CD4-positive, CD25-positive, alpha-beta regulatory T cell (primary cell): ENCODE results near the gene MAZ. TPM values are rescaled to one million over a fixed set of nuclear protein-coding genes. Genes with fewer than 3 reads are reported as not detected.
A peak's percentile ranks its signal among the peaks of the same experiment; 100 is the strongest.

ENCODE experiments used
- ATAC-seq, 2 donors: fragments of 150-1000 bp; cut with Tn5 transposase; one replicate each; pipeline ENCODE4 v1.10.0; 2021; ENCODE audit warnings: low read depth in 2 of 2, moderate number of reproducible peaks in 2 of 2, moderate library complexity in 1 of 2
- DNase-seq, 3 donors: peaks; one replicate each; pipeline versions ENCODE4 v3.0.0 to v3.0.0-alpha.2; 2012 to 2022; ENCODE audit warnings: mixed read lengths in 1 of 3
- H3K27ac ChIP-seq: one replicate; pipeline ENCODE4 v1.7.0; 2013; ENCODE audit warnings: mild to moderate bottlenecking, low read length; ENCODE audit not compliant: insufficient read depth, poor library complexity, severe bottlenecking
- H3K27me3 ChIP-seq: one replicate; pipeline ENCODE4 v1.7.0; 2013; ENCODE audit warnings: low read length; ENCODE audit not compliant: control insufficient read depth, insufficient read depth
- H3K36me3 ChIP-seq: one replicate; pipeline ENCODE4 v1.7.0; 2013; ENCODE audit warnings: mild to moderate bottlenecking, low read length, moderate library complexity; ENCODE audit not compliant: control insufficient read depth, insufficient read depth
- H3K4me1 ChIP-seq: 2 replicates; pipeline ENCODE4 v1.7.0; 2013; ENCODE audit warnings: mild to moderate bottlenecking, low read length; ENCODE audit not compliant: insufficient read depth, control insufficient read depth, poor library complexity, severe bottlenecking
- H3K4me3 ChIP-seq: one replicate; pipeline ENCODE4 v1.7.0; 2013; ENCODE audit warnings: low read depth, mild to moderate bottlenecking, low read length, moderate library complexity
- H3K9me3 ChIP-seq, 2 experiments: 1 replicate in 1 of 2; 2 replicates in 1 of 2; pipeline ENCODE4 v1.7.0; 2013; ENCODE audit warnings: low read length in 2 of 2, mild to moderate bottlenecking in 1 of 2, moderate library complexity in 1 of 2; ENCODE audit not compliant: control insufficient read depth in 2 of 2
- H3K27ac Mint-ChIP-seq, 3 donors: one replicate each; pipeline ENCODE4 v1.8.0; 2020 to 2022; ENCODE audit warnings: mild to moderate bottlenecking in 3 of 3, mixed read lengths in 3 of 3, moderate library complexity in 2 of 3
- H3K27me3 Mint-ChIP-seq: one replicate; pipeline ENCODE4 v1.8.0; 2022; ENCODE audit warnings: mild to moderate bottlenecking, mixed read lengths
- H3K36me3 Mint-ChIP-seq: one replicate; pipeline ENCODE4 v1.8.0; 2020; ENCODE audit warnings: mixed read lengths
- H3K4me1 Mint-ChIP-seq, 4 donors: one replicate each; pipeline ENCODE4 v1.8.0; 2020 to 2022; ENCODE audit warnings: mixed read lengths in 4 of 4, mild to moderate bottlenecking in 1 of 4
- H3K4me3 Mint-ChIP-seq, 4 donors: one replicate each; pipeline ENCODE4 v1.8.0; 2020 to 2022; ENCODE audit warnings: mild to moderate bottlenecking in 4 of 4, mixed read lengths in 4 of 4, moderate library complexity in 3 of 4
- H3K9me3 Mint-ChIP-seq, 7 donors: one replicate each; pipeline ENCODE4 v1.8.0; 2020 to 2022; ENCODE audit warnings: mixed read lengths in 7 of 7, mild to moderate bottlenecking in 3 of 7, moderate library complexity in 2 of 7
- polyA plus RNA-seq, 4 donors: library from polyadenylated mRNA; unstranded; fragments of 300-500 nt; fragmentation: Illumina TruSeq; gene quantifications; one replicate each; pipeline ENCODE4 v1.2.3, GENCODE V29; 2021
- total RNA-seq: library from RNA; stranded (reverse); gene quantifications from one replicate; pipeline ENCODE4 v1.2.3, GENCODE V29; 2022

The MAZ gene
- total and polyA plus RNA-seq, 5 donors from 2014 or later, result 36.9 to 224 (median 47.0) TPM

DNA sequence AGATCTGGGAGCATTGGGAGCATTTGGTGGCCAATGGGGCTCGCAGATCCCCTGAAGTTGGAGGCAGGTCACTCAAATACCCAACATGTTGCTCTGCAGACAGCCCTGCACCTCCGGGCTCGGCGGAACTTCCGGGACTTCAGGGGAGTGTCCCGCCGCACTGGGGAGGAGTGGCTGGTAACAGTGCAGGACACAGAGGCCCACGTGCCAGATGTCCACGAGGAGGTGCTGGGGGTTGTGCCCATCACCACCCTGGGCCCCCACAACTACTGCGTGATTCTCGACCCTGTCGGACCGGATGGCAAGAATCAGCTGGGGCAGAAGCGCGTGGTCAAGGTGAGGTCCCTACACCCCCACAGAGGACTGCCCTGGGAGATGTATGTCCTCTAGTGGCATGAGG is 30.3 kb downstream of the MAZ start:
- H3K36me3 ChIP-seq, result peaks cover 83% of the 10 kb centered on the region
- Mint-ChIP-seq H3K27me3 (no peaks in the 10 kb centered on the region), H3K36me3 (peaks cover 43% of the 10 kb centered on the region), H3K9me3 (no peaks in the 10 kb centered on the region), H3K4me3 (peak overlapping the region in 1 of 4 donors; percentile 10), H3K27ac (no peak overlapping the region), H3K4me1 (peaks cover 0 to 5% (median 4%) of the 10 kb centered on the region in 4 donors)
- no peak for ATAC-seq
- H3K4me1 ChIP-seq, result no peaks in the 10 kb centered on the region
- H3K27ac ChIP-seq, result no peak overlapping the region
- H3K27me3 ChIP-seq, result no peaks in the 10 kb centered on the region
- no peaks in the 10 kb centered on the region for H3K9me3 ChIP-seq
- DNase-seq, result no peak
- H3K4me3 ChIP-seq, result no peak overlapping the region

DNA sequence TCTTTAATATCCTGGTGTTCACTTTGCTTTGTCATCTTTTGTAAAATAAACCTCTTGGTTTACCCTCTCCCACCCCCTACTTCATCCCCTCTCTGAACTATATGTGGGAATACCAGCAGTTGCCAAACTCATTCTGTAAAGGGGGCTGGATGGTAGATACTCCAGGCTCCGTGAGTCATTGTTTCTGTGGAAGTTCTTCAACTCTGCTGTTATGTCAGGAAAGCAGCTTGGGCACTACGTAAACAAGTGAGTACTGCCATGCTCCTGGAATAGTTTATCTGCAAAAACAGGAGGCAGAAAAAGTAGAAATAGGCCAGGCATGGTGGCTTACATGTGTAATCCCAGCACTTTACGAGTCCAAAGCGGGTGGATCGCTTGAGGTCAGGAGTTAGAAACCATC is 31.5 kb downstream of the MAZ start:
- H3K4me1 Mint-ChIP-seq, result no peaks in the 10 kb centered on the region
- no peak overlapping the region for H3K4me3 ChIP-seq
- H3K27ac Mint-ChIP-seq, result no peak overlapping the region
- DNase-seq, result no peak
- H3K9me3 Mint-ChIP-seq, result no peaks in the 10 kb centered on the region
- peaks cover 38% of the 10 kb centered on the region for H3K36me3 Mint-ChIP-seq
- H3K27me3 Mint-ChIP-seq, result no peaks in the 10 kb centered on the region
- no peaks in the 10 kb centered on the region for H3K9me3 ChIP-seq
- H3K27me3 ChIP-seq, result no peaks in the 10 kb centered on the region
- H3K4me3 Mint-ChIP-seq, result no peak overlapping the region
- H3K4me1 ChIP-seq, result no peaks in the 10 kb centered on the region
- peaks cover 88% of the 10 kb centered on the region for H3K36me3 ChIP-seq
- no peak for ATAC-seq
- H3K27ac ChIP-seq, result no peak overlapping the region

DNA sequence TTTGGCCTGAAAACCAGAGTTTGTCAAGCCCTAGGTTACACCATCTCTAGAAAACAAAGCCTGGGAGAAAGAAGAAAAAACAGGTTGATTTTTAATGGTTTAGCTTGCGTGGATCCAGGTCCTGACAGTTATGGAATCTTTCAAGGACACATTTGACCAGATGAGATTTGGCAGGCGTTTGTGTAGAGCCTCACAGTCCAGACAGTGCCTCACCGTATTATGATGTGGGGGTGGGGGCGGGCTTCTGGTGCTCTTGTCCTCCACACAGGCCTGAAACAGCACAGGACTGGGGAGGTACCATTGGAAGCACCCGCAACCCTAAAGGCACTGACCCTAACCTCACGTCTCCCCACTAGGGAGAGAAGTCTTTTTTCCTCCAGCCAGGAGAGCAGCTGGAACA is 33.5 kb downstream of the MAZ start:
- DNase-seq (no peak), ATAC-seq (no peak)
- no peaks in the 10 kb centered on the region for H3K27me3 ChIP-seq
- Mint-ChIP-seq H3K9me3 (no peaks in the 10 kb centered on the region), H3K4me3 (no peak overlapping the region), H3K27me3 (no peaks in the 10 kb centered on the region), H3K4me1 (no peaks in the 10 kb centered on the region), H3K27ac (no peak overlapping the region), H3K36me3 (peaks cover 35% of the 10 kb centered on the region)
- no peak overlapping the region for H3K27ac ChIP-seq
- H3K9me3 ChIP-seq, result no peaks in the 10 kb centered on the region
- no peak overlapping the region for H3K4me3 ChIP-seq
- H3K36me3 ChIP-seq, result peaks cover 82% of the 10 kb centered on the region
- no peaks in the 10 kb centered on the region for H3K4me1 ChIP-seq

DNA sequence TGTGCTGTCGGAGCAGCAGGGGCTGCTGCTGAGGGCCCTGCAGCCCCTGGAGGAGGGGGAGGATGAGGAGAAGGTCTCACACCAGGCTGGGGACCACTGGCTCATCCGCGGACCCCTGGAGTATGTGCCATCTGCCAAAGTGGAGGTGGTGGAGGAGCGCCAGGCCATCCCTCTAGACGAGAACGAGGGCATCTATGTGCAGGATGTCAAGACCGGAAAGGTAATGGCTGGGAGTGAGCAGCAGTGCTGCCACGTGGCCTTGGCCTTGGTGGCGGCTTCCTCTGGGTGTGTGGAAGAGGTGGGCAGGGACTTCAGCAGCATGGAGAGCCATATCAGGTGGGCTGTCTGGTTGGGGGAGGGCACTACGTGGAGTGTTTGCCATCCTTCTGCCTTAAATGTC is 33.9 kb downstream of the MAZ start:
- no peak overlapping the region for H3K27ac Mint-ChIP-seq
- peaks cover 82% of the 10 kb centered on the region for H3K36me3 ChIP-seq
- H3K4me3 ChIP-seq, result no peak overlapping the region
- H3K9me3 Mint-ChIP-seq, result no peaks in the 10 kb centered on the region
- DNase-seq, result no peak
- no peak for ATAC-seq
- H3K9me3 ChIP-seq, result no peaks in the 10 kb centered on the region
- no peaks in the 10 kb centered on the region for H3K27me3 Mint-ChIP-seq
- H3K4me3 Mint-ChIP-seq, result no peak overlapping the region
- H3K4me1 ChIP-seq, result no peaks in the 10 kb centered on the region
- no peaks in the 10 kb centered on the region for H3K4me1 Mint-ChIP-seq
- H3K36me3 Mint-ChIP-seq, result peaks cover 36% of the 10 kb centered on the region
- H3K27ac ChIP-seq, result no peak overlapping the region
- no peaks in the 10 kb centered on the region for H3K27me3 ChIP-seq

DNA sequence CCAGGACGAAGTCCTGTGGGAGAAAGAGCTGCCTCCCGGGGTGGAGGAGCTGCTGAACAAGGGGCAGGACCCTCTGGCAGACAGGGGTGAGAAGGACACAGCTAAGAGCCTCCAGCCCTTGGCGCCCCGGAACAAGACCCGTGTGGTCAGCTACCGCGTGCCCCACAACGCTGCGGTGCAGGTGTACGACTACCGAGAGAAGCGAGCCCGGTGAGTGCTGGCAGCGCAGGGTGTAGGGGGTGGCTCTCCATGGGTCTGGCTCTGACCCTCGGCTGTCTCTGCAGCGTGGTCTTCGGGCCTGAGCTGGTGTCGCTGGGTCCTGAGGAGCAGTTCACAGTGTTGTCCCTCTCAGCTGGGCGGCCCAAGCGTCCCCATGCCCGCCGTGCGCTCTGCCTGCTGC is 35.3 kb downstream of the MAZ start:
- no peak overlapping the region for H3K4me3 ChIP-seq
- H3K9me3 ChIP-seq, result no peaks in the 10 kb centered on the region
- H3K27me3 ChIP-seq, result no peaks in the 10 kb centered on the region
- no peak for DNase-seq
- H3K27ac ChIP-seq, result no peak overlapping the region
- peaks cover 35% of the 10 kb centered on the region for H3K36me3 Mint-ChIP-seq
- H3K27ac Mint-ChIP-seq, result no peak overlapping the region
- H3K4me1 ChIP-seq, result no peaks in the 10 kb centered on the region
- peaks cover 84% of the 10 kb centered on the region for H3K36me3 ChIP-seq
- no peaks in the 10 kb centered on the region for H3K4me1 Mint-ChIP-seq
- no peaks in the 10 kb centered on the region for H3K9me3 Mint-ChIP-seq
- no peak overlapping the region for H3K4me3 Mint-ChIP-seq
- H3K27me3 Mint-ChIP-seq, result no peaks in the 10 kb centered on the region
- ATAC-seq, result no peak

DNA sequence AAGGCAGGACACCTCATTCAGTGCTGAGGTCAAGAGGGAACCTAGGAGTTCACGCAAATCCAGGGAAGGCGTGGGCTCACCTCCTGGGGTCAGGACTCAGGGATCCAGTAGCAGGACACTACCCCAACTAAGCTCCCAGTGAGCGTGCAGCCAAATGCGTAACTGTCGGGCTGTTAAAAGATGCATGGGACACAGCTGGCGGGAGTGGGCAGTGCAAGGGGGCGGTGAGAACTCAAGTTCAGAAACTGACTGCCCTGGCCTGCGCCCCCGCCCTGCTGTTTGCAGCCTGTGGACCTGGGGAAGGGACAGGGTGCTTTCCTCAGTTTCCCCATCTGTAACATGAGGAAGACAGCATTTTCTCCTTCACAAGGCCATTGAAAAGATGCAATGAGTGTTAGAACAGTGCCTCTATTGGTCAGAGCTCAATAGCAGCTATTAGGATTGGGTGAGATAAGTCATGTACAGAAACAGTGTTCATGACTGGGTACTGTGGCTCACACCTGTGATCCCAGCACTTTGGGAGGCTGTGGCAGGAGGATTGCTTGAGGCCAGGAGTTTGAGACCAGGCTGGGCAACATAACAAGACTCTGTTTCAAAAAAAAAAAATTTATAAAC is 36.5 kb downstream of the MAZ start:
- H3K9me3 Mint-ChIP-seq, result no peaks in the 10 kb centered on the region
- H3K4me3 Mint-ChIP-seq, result no peak overlapping the region
- Histone ChIP-seq H3K27ac (no peak overlapping the region), H3K4me3 (no peak overlapping the region), H3K27me3 (no peaks in the 10 kb centered on the region), H3K4me1 (no peaks in the 10 kb centered on the region), H3K36me3 (peaks cover 85% of the 10 kb centered on the region), H3K9me3 (no peaks in the 10 kb centered on the region)
- H3K27me3 Mint-ChIP-seq, result no peaks in the 10 kb centered on the region
- H3K4me1 Mint-ChIP-seq, result no peaks in the 10 kb centered on the region
- ATAC-seq (no peak), DNase-seq (no peak)
- peaks cover 31% of the 10 kb centered on the region for H3K36me3 Mint-ChIP-seq
- peak overlapping the region in 1 of 3 donors; percentile 79 for H3K27ac Mint-ChIP-seq

DNA sequence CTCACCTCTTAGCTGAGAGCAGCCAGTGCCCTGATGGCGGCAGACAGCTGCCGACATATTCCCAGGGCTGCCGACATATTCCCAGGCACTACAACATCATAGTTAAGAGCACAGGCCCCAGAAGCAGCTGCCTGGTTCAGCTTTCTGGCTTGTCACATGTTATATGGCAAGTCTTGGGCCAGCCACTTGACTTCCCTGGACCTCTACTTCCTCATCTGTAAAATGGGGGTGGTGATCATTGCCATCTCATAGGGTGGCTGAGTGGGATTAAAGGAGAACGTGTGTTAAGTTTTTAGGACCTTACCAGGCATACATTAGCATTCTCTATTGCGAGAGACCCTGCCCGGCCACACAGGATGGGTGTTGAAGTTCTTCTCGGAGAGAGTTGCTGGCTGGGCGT is 37.6 kb downstream of the MAZ start:
- no peak for ATAC-seq
- Mint-ChIP-seq H3K36me3 (peaks cover 29% of the 10 kb centered on the region), H3K27ac (no peak overlapping the region), H3K4me3 (no peak overlapping the region), H3K4me1 (peaks cover 0 to 7% (median 0%) of the 10 kb centered on the region in 4 donors), H3K27me3 (no peaks in the 10 kb centered on the region), H3K9me3 (no peaks in the 10 kb centered on the region)
- no peaks in the 10 kb centered on the region for H3K4me1 ChIP-seq
- H3K27ac ChIP-seq, result no peak overlapping the region
- H3K27me3 ChIP-seq, result no peaks in the 10 kb centered on the region
- no peaks in the 10 kb centered on the region for H3K9me3 ChIP-seq
- no peak for DNase-seq
- H3K36me3 ChIP-seq, result peaks cover 77% of the 10 kb centered on the region
- no peak overlapping the region for H3K4me3 ChIP-seq

DNA sequence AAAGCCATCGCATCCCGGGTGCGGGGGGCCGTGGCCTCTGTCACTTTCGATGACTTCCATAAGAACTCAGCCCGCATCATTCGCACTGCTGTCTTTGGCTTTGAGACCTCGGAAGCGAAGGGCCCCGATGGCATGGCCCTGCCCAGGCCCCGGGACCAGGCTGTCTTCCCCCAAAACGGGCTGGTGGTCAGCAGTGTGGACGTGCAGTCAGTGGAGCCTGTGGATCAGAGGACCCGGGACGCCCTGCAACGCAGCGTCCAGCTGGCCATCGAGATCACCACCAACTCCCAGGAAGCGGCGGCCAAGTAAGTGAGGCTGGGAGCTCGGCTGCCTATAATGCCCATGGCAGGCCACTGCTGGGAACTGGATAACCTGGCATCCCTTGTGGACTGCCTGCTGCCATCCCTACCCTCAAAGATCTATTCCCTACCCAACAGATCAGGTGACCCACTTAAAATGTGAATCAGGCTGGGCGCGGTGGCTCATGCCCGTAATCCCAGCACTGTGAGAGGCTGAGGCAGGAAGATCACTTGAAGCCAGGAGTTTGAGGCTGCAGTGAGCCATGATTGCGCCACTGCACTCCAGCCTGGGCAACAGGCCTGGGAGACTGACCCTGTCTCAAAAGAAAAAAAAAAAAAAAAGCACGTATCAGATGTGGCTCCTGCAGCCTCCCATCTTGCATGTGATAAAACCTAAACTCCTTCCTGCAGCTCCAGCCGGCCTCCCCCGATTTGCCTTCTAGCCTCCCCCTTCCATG is 38.4 kb downstream of the MAZ start:
- Histone ChIP-seq H3K36me3 (peaks cover 70% of the 10 kb centered on the region), H3K4me1 (no peaks in the 10 kb centered on the region), H3K9me3 (no peaks in the 10 kb centered on the region), H3K27ac (no peak overlapping the region), H3K27me3 (no peaks in the 10 kb centered on the region), H3K4me3 (no peak overlapping the region)
- Mint-ChIP-seq H3K9me3 (no peaks in the 10 kb centered on the region), H3K27me3 (no peaks in the 10 kb centered on the region), H3K27ac (peak overlapping the region in 1 of 3 donors; percentile 38), H3K4me3 (no peak overlapping the region), H3K36me3 (peaks cover 21% of the 10 kb centered on the region), H3K4me1 (peaks cover 0 to 7% (median 0%) of the 10 kb centered on the region in 4 donors)
- no peak for DNase-seq
- ATAC-seq, result no peak
